WTC11 (cell line): Measurements from ENCODE around the gene AQP10. TPM values are rescaled to one million over a fixed set of nuclear protein-coding genes. Genes with fewer than 3 reads are reported as not detected.

Source experiments
- ATAC-seq: fragments of 200-7000 bp; cut with Tn5 transposase; 2 replicates; pipeline ENCODE4 v1.10.0; 2021; ENCODE audit warnings: mild to moderate bottlenecking, moderate library complexity
- CTCF ChIA-PET: fragments of 300-600 bp; sonication (Branson Sonifier 250); formaldehyde crosslinking; loops from one replicate; lab custom pipeline; 2021; ENCODE audit warnings: antibody characterized with exemption; lab: Charles Lee
- POLR2A ChIA-PET: fragments of 350-600 bp; sonication (Branson Sonifier 250); formaldehyde crosslinking; loops from one replicate; lab custom pipeline; 2021; ENCODE audit warnings: antibody characterized with exemption; lab: Charles Lee
- DNase-seq: peaks from one replicate; pipeline ENCODE4 v3.0.0; 2021; ENCODE audit warnings: low spot score
- H3K27ac Mint-ChIP-seq: 2 replicates; pipeline ENCODE4 v1.8.0; 2021; ENCODE audit warnings: mixed read lengths
- H3K27me3 Mint-ChIP-seq: 2 replicates; pipeline ENCODE4 v1.8.0; 2021; ENCODE audit warnings: low read depth, mild to moderate bottlenecking, moderate library complexity, mixed read lengths
- H3K36me3 Mint-ChIP-seq: 2 replicates; pipeline ENCODE4 v1.8.0; 2021; ENCODE audit warnings: mixed read lengths
- H3K4me1 Mint-ChIP-seq: 2 replicates; pipeline ENCODE4 v1.8.0; 2022; ENCODE audit warnings: mixed read lengths
- H3K4me3 Mint-ChIP-seq: 2 replicates; pipeline ENCODE4 v1.8.0; 2021; ENCODE audit warnings: mild to moderate bottlenecking, moderate library complexity, mixed read lengths
- H3K9me3 Mint-ChIP-seq: 2 replicates; pipeline ENCODE4 v1.8.0; 2021; ENCODE audit warnings: mixed read lengths
- GRHL2 ChIP-seq: fragments of 250-450 bp; sonication (Bioruptor Pico); IDR thresholded peaks from 2 replicates; pipeline ENCODE4 v1.8.0; 2022; ENCODE audit warnings: mild to moderate bottlenecking, moderate library complexity; ENCODE audit not compliant: insufficient replicate concordance, severe bottlenecking
- GTF2I ChIP-seq: fragments of 250-450 bp; sonication (Bioruptor Pico); conservative IDR thresholded peaks from 2 replicates; pipeline ENCODE4 v1.4.0; 2021; ENCODE audit warnings: mild to moderate bottlenecking
- HMGA2 ChIP-seq: fragments of 250-450 bp; sonication (Bioruptor Pico); IDR thresholded peaks from 2 replicates; pipeline ENCODE4 v1.4.0; 2021; ENCODE audit warnings: mild to moderate bottlenecking, moderate library complexity
- NFATC4 ChIP-seq: fragments of 250-450 bp; sonication (Bioruptor Pico); IDR thresholded peaks from 2 replicates; pipeline ENCODE4 v1.9.0; 2021; ENCODE audit warnings: mild to moderate bottlenecking
- NR2C2 ChIP-seq: sonication (generic); formaldehyde crosslinking; IDR thresholded peaks from 2 replicates; pipeline ENCODE4 v1.8.0; 2022; ENCODE audit warnings: mild to moderate bottlenecking, missing genetic modification reagents
- OVOL2 ChIP-seq: fragments of 250-450 bp; sonication (Bioruptor Pico); IDR thresholded peaks from 2 replicates; pipeline ENCODE4 v1.9.0; 2021; ENCODE audit warnings: mild to moderate bottlenecking, borderline replicate concordance
- ZNF121 ChIP-seq: sonication (generic); formaldehyde crosslinking; IDR thresholded peaks from 2 replicates; pipeline ENCODE4 v1.8.0; 2023; ENCODE audit warnings: missing genetic modification reagents
- ZNF219 ChIP-seq: sonication (generic); formaldehyde crosslinking; IDR thresholded peaks from 2 replicates; pipeline ENCODE4 v1.8.0; 2023; ENCODE audit warnings: missing genetic modification reagents, mild to moderate bottlenecking, borderline replicate concordance
- total RNA-seq: library from RNA; stranded (reverse); gene quantifications from 3 replicates; pipeline ENCODE4 v1.2.3, GENCODE V29; 2021
- TF ChIP-seq, protein P1 (sequence below): sonication (generic); formaldehyde crosslinking; IDR thresholded peaks from 2 replicates; pipeline ENCODE4 v1.8.1; 2022; ENCODE audit warnings: low read depth, missing genetic modification reagents, borderline replicate concordance
- TF ChIP-seq, protein P2 (sequence below): sonication (generic); formaldehyde crosslinking; conservative IDR thresholded peaks from 2 replicates; pipeline ENCODE4 v1.8.1; 2023; ENCODE audit warnings: mild to moderate bottlenecking, low read depth, missing genetic modification reagents, moderate library complexity
- TF ChIP-seq, protein P3 (sequence below): sonication (generic); formaldehyde crosslinking; IDR thresholded peaks from 2 replicates; pipeline ENCODE4 v1.8.0; 2023; ENCODE audit warnings: mild to moderate bottlenecking, missing genetic modification reagents
- TF ChIP-seq, protein P4 (sequence below): sonication (generic); formaldehyde crosslinking; IDR thresholded peaks from 2 replicates; pipeline ENCODE4 v1.8.1; 2022; ENCODE audit warnings: low read depth, mild to moderate bottlenecking, moderate library complexity, missing genetic modification reagents, borderline replicate concordance
- TF ChIP-seq, protein P5 (sequence below): sonication (generic); formaldehyde crosslinking; IDR thresholded peaks from 2 replicates; pipeline ENCODE4 v1.8.1; 2023; ENCODE audit warnings: mild to moderate bottlenecking, missing genetic modification reagents, moderate library complexity

AQP10 gene
- total RNA-seq, 1 experiment from 2014 or later: not detected

DNA sequence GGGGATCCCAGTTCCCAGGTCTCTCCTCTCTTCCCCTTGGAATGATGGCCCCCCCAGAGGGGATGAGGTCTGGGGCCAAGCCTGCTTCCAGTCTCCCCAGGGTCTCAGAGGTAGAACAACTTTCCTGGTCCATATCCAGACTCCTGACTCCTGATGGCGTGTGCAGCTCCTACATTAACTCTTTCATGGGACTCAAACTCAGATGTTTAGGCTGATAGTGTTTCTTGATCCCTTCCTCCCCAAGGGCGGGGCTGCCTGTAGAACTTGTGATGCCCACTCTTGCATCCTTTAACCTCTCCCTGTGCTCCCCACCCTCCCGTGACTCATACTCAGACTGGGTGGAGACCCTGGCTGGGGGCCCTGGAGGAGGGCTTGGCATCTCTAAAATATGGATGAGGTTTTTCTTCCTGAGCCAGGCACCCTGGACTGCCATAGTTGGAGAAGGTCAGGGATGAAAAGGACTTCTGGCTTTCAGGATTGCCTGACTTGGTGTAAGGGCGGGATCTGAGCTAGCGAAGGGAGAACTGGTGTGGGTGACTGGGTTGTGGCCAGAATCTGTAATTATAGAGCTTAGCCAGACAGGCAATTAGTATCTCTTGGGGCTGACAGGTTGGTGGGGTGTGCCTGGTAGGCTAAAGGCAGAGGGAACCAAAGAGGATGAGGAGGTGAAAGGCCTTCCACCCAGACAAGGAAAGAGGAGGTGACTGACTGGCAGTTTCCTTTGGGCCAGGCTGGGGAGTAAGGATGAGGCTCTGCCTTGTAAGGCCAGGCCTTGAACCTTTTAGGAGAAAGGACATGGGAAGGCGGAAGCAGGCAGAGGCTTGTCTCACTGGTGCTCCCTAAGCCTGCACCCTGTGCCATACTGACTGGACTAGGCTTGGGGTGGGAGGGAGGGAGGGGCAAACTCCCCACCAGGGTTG, 5.9 kb downstream of the AQP10 start:
- H3K4me3 Mint-ChIP-seq: peak overlapping the region; percentile 93
- CTCF ChIA-PET: interaction anchor here (0.7 to 6.1 kb wide), 18 partner anchors 8 to 350 kb away, joined by 3 to 168 read pairs (median 4); no protein-coding TSS in a partner anchor
- H3K4me1 Mint-ChIP-seq: peaks cover 33% of the 10 kb centered on the region
- H3K27ac Mint-ChIP-seq: peak overlapping the region; percentile 92; the same call in 1 of the 2 replicates
- H3K9me3 Mint-ChIP-seq: no peaks in the 10 kb centered on the region
- H3K27me3 Mint-ChIP-seq: peaks cover 4% of the 10 kb centered on the region
- ATAC-seq: no peak
- POLR2A ChIA-PET: interaction anchor here (1.1 kb wide), 1 partner anchor 8 kb away, joined by 7 read pairs; no protein-coding TSS in a partner anchor
- no peak for DNase-seq
- H3K36me3 Mint-ChIP-seq: peaks cover 14% of the 10 kb centered on the region
- TF ChIP-seq GRHL2 (CRISPR knock-in tag) (no peak), HMGA2 (CRISPR knock-in tag) (no peak), NFATC4 (CRISPR knock-in tag) (no peak), ZNF121 (CRISPR knock-in tag) (no peak), ZNF219 (CRISPR knock-in tag) (no peak), OVOL2 (CRISPR knock-in tag) (no peak), NR2C2 (CRISPR knock-in tag) (no peak), GTF2I (CRISPR knock-in tag) (no peak)
- TF ChIP-seq, protein P1, sequence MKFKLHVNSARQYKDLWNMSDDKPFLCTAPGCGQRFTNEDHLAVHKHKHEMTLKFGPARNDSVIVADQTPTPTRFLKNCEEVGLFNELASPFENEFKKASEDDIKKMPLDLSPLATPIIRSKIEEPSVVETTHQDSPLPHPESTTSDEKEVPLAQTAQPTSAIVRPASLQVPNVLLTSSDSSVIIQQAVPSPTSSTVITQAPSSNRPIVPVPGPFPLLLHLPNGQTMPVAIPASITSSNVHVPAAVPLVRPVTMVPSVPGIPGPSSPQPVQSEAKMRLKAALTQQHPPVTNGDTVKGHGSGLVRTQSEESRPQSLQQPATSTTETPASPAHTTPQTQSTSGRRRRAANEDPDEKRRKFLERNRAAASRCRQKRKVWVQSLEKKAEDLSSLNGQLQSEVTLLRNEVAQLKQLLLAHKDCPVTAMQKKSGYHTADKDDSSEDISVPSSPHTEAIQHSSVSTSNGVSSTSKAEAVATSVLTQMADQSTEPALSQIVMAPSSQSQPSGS (CRISPR knock-in tag): no peak
- TF ChIP-seq, protein P2, sequence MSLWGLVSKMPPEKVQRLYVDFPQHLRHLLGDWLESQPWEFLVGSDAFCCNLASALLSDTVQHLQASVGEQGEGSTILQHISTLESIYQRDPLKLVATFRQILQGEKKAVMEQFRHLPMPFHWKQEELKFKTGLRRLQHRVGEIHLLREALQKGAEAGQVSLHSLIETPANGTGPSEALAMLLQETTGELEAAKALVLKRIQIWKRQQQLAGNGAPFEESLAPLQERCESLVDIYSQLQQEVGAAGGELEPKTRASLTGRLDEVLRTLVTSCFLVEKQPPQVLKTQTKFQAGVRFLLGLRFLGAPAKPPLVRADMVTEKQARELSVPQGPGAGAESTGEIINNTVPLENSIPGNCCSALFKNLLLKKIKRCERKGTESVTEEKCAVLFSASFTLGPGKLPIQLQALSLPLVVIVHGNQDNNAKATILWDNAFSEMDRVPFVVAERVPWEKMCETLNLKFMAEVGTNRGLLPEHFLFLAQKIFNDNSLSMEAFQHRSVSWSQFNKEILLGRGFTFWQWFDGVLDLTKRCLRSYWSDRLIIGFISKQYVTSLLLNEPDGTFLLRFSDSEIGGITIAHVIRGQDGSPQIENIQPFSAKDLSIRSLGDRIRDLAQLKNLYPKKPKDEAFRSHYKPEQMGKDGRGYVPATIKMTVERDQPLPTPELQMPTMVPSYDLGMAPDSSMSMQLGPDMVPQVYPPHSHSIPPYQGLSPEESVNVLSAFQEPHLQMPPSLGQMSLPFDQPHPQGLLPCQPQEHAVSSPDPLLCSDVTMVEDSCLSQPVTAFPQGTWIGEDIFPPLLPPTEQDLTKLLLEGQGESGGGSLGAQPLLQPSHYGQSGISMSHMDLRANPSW (CRISPR knock-in tag): no peak
- TF ChIP-seq, protein P3, sequence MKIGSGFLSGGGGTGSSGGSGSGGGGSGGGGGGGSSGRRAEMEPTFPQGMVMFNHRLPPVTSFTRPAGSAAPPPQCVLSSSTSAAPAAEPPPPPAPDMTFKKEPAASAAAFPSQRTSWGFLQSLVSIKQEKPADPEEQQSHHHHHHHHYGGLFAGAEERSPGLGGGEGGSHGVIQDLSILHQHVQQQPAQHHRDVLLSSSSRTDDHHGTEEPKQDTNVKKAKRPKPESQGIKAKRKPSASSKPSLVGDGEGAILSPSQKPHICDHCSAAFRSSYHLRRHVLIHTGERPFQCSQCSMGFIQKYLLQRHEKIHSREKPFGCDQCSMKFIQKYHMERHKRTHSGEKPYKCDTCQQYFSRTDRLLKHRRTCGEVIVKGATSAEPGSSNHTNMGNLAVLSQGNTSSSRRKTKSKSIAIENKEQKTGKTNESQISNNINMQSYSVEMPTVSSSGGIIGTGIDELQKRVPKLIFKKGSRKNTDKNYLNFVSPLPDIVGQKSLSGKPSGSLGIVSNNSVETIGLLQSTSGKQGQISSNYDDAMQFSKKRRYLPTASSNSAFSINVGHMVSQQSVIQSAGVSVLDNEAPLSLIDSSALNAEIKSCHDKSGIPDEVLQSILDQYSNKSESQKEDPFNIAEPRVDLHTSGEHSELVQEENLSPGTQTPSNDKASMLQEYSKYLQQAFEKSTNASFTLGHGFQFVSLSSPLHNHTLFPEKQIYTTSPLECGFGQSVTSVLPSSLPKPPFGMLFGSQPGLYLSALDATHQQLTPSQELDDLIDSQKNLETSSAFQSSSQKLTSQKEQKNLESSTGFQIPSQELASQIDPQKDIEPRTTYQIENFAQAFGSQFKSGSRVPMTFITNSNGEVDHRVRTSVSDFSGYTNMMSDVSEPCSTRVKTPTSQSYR (CRISPR knock-in tag): no peak
- TF ChIP-seq, protein P4, sequence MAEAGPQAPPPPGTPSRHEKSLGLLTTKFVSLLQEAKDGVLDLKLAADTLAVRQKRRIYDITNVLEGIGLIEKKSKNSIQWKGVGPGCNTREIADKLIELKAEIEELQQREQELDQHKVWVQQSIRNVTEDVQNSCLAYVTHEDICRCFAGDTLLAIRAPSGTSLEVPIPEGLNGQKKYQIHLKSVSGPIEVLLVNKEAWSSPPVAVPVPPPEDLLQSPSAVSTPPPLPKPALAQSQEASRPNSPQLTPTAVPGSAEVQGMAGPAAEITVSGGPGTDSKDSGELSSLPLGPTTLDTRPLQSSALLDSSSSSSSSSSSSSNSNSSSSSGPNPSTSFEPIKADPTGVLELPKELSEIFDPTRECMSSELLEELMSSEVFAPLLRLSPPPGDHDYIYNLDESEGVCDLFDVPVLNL: no peak
- TF ChIP-seq, protein P5, sequence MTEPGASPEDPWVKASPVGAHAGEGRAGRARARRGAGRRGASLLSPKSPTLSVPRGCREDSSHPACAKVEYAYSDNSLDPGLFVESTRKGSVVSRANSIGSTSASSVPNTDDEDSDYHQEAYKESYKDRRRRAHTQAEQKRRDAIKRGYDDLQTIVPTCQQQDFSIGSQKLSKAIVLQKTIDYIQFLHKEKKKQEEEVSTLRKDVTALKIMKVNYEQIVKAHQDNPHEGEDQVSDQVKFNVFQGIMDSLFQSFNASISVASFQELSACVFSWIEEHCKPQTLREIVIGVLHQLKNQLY: no peak
